Thyroid gland (tissue), 4 donors: ENCODE data around the gene RXFP2.

Source experiments
- POLR2A ChIP-seq, 2 donors: fragments of 450-650 bp; IDR thresholded peaks; one replicate each; pipeline ENCODE4 v1.6.1; 2017; ENCODE audit warnings: antibody characterized with exemption in 2 of 2, mild to moderate bottlenecking in 2 of 2, moderate library complexity in 1 of 2
- TF ChIP-seq, protein P1 (sequence below), 6 experiments: fragments of 200-600 bp in 3 of 6; fragments of 450-650 bp in 3 of 6; sonication (generic) in 3 of 6; IDR thresholded peaks; one replicate each; pipeline ENCODE4 v1.5.1; 2016 to 2019; ENCODE audit warnings: antibody characterized with exemption in 6 of 6, mild to moderate bottlenecking in 2 of 6, inconsistent platforms in 1 of 6, moderate library complexity in 1 of 6

- TF ChIP-seq, protein P1, sequence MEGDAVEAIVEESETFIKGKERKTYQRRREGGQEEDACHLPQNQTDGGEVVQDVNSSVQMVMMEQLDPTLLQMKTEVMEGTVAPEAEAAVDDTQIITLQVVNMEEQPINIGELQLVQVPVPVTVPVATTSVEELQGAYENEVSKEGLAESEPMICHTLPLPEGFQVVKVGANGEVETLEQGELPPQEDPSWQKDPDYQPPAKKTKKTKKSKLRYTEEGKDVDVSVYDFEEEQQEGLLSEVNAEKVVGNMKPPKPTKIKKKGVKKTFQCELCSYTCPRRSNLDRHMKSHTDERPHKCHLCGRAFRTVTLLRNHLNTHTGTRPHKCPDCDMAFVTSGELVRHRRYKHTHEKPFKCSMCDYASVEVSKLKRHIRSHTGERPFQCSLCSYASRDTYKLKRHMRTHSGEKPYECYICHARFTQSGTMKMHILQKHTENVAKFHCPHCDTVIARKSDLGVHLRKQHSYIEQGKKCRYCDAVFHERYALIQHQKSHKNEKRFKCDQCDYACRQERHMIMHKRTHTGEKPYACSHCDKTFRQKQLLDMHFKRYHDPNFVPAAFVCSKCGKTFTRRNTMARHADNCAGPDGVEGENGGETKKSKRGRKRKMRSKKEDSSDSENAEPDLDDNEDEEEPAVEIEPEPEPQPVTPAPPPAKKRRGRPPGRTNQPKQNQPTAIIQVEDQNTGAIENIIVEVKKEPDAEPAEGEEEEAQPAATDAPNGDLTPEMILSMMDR (IDR thresholded peaks at IDR 0.05): no peak
- TF ChIP-seq POLR2A (IDR thresholded peaks at IDR 0.05): no peak
Observed at GRCh38 chr13:31814536-31814935, 75.2 kb downstream of the RXFP2 start.
